Stimulated activated memory B cell treated with anti-CD40 and anti-IgM and Interleukin-4, amounts not matched to agents 10 μg/mL and 1 μg/mL and 100 μg/mL, for 72 hours (primary cell): Measurements from ENCODE around the gene C15orf39.
A peak's percentile ranks its signal among the peaks of the same experiment; 100 is the strongest.

Experiments used
- ATAC-seq: fragments of 150-1000 bp; cut with Tn5 transposase; 2 replicates; pipeline ENCODE4 v1.10.0; 2021
- H3K27ac Mint-ChIP-seq: one replicate; pipeline ENCODE4 v1.8.0; 2022; ENCODE audit warnings: mild to moderate bottlenecking, mixed read lengths
- H3K27me3 Mint-ChIP-seq: one replicate; pipeline ENCODE4 v1.8.0; 2022; ENCODE audit warnings: mixed read lengths
- H3K36me3 Mint-ChIP-seq: one replicate; pipeline ENCODE4 v1.8.0; 2022; ENCODE audit warnings: mixed read lengths
- H3K4me1 Mint-ChIP-seq: one replicate; pipeline ENCODE4 v1.8.0; 2022; ENCODE audit warnings: mixed read lengths
- H3K4me3 Mint-ChIP-seq: one replicate; pipeline ENCODE4 v1.8.0; 2022; ENCODE audit warnings: mild to moderate bottlenecking, moderate library complexity, mixed read lengths
- H3K9me3 Mint-ChIP-seq: one replicate; pipeline ENCODE4 v1.8.0; 2022; ENCODE audit warnings: mixed read lengths

Gene C15orf39

GRCh38 chr15:75167588-75168350 lies 33.9 kb upstream of the C15orf39 start:
- Mint-ChIP-seq H3K9me3 (peaks cover 5% of the 10 kb centered on the region), H3K36me3 (no peaks in the 10 kb centered on the region), H3K27ac (no peak overlapping the region), H3K4me3 (no peak overlapping the region), H3K27me3 (peaks cover 21% of the 10 kb centered on the region), H3K4me1 (peaks cover 17% of the 10 kb centered on the region)
- no peak for ATAC-seq

DNA sequence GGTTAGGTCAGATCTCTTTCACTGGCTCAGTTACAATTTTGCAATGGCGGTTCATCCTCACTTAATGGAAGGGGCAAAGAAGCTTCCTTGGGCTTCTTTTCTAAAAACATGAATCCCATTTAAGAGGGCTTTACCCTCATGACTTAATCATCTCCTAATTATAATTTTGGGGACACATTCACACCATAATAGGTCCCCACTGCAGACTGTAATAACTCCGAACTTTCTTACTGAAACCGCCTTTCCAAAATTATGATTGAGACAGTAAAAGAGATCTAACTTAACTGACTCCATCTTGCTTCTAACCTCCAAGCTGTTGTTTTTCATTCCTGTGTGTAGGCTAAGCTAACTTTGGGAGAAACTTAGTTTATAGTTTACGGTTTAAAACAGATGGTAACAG lies 33.3 kb upstream of the C15orf39 start:
- Mint-ChIP-seq H3K36me3 (no peaks in the 10 kb centered on the region), H3K4me3 (no peak overlapping the region), H3K4me1 (peaks cover 17% of the 10 kb centered on the region), H3K27ac (no peak overlapping the region), H3K27me3 (peaks cover 21% of the 10 kb centered on the region), H3K9me3 (peaks cover 5% of the 10 kb centered on the region)
- ATAC-seq, result no peak

GRCh38 chr15:75170203-75170602 lies 31.5 kb upstream of the C15orf39 start:
- ATAC-seq, result no peak
- Mint-ChIP-seq H3K9me3 (peaks cover 5% of the 10 kb centered on the region), H3K27ac (no peak overlapping the region), H3K4me1 (peaks cover 6% of the 10 kb centered on the region), H3K4me3 (no peak overlapping the region), H3K36me3 (no peaks in the 10 kb centered on the region), H3K27me3 (peaks cover 21% of the 10 kb centered on the region)

GRCh38 chr15:75170711-75171341 lies 30.9 kb upstream of the C15orf39 start:
- Mint-ChIP-seq H3K27me3 (peaks cover 21% of the 10 kb centered on the region), H3K4me3 (no peak overlapping the region), H3K4me1 (peaks cover 5% of the 10 kb centered on the region), H3K36me3 (no peaks in the 10 kb centered on the region), H3K27ac (no peak overlapping the region), H3K9me3 (peaks cover 5% of the 10 kb centered on the region)
- ATAC-seq, result no peak

DNA sequence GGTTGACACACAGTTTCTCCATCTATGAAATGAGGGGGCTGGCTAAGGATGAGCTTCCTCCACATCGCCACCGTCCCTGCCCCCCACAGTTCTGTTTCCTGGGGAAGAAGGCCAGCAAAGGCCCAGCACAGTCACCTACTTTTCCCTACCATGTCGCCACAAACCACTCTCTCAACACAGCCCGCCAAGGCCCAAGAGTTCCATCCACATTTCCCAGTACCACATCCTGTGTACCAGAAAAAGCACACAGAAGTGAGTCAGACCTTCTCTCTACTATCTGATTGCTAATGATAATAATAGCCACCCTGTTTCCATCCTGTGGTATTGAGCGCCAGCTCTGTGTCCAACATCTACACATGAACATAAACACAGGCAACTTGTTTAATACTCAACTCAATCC lies 30.3 kb upstream of the C15orf39 start:
- Mint-ChIP-seq H3K27ac (no peak overlapping the region), H3K4me3 (no peak overlapping the region)

DNA sequence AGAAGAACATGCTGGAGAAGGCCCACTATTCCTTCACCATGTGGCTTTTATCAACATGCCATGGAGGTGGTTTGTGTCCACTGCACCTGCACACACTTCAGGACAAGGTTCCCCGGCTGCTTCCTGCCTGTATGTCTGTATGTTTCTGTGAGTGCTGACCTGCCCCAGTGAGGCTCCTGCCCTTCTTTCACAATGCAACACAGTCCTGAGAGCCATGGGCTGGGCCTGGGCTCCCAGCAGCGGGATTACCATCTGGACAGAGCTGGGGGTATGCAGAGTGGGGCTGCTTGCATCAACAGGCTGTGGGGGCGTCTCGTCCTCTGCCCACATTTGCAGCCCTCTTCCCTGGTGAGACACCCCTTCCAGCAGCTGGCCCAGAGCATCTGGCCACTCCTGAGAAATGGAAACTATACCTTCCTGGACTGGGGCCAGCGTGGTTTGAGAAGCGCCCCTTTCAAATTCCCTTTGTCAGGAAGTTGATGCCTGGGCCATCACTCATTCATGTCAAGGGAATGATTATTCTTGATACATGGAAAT lies 29.3 kb upstream of the C15orf39 start:
- peaks cover 5% of the 10 kb centered on the region for H3K4me1 Mint-ChIP-seq
- no peak overlapping the region for H3K4me3 Mint-ChIP-seq
- H3K27ac Mint-ChIP-seq, result no peak overlapping the region
- no peak for ATAC-seq
- peaks cover 18% of the 10 kb centered on the region for H3K27me3 Mint-ChIP-seq
- peaks cover 5% of the 10 kb centered on the region for H3K9me3 Mint-ChIP-seq
- H3K36me3 Mint-ChIP-seq, result no peaks in the 10 kb centered on the region

More for the DNA sequence above, 30.3 kb upstream of the C15orf39 start:
- Mint-ChIP-seq H3K4me1 (peaks cover 5% of the 10 kb centered on the region), H3K9me3 (peaks cover 5% of the 10 kb centered on the region), H3K27me3 (peaks cover 18% of the 10 kb centered on the region), H3K36me3 (no peaks in the 10 kb centered on the region)
- ATAC-seq, result peak; percentile 20

- H3K9me3 Mint-ChIP-seq, result peaks cover 5% of the 10 kb centered on the region
- ATAC-seq, result no peak
Observed at GRCh38 chr15:75174102-75174501, 27.6 kb upstream of the C15orf39 start.

DNA sequence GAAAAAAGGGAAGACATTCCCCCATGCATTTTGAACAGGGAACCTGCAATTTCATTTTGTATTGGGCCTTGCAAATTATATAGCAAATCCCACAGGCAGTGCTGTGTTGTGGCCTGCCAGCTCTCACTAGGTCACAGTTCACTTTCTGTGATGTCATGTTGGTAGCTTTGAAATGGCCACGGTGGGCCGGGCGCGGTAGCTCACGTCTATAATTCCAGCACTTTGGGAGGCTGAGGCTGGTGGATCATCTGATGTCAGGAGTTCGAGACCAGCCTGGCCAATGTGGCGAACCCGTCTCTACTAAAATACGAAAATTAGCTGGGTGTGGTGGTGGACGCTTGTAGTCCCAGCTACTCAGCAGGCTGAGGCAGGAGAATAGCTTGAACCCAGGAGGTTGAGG lies 27.0 kb upstream of the C15orf39 start:
- H3K27me3 Mint-ChIP-seq, result peaks cover 26% of the 10 kb centered on the region

More at GRCh38 chr15:75174102-75174501, 27.6 kb upstream of the C15orf39 start:
- peaks cover 15% of the 10 kb centered on the region for H3K4me1 Mint-ChIP-seq
- peaks cover 27% of the 10 kb centered on the region for H3K27me3 Mint-ChIP-seq
- no peak overlapping the region for H3K4me3 Mint-ChIP-seq
- H3K36me3 Mint-ChIP-seq, result no peaks in the 10 kb centered on the region
- H3K27ac Mint-ChIP-seq, result no peak overlapping the region

DNA sequence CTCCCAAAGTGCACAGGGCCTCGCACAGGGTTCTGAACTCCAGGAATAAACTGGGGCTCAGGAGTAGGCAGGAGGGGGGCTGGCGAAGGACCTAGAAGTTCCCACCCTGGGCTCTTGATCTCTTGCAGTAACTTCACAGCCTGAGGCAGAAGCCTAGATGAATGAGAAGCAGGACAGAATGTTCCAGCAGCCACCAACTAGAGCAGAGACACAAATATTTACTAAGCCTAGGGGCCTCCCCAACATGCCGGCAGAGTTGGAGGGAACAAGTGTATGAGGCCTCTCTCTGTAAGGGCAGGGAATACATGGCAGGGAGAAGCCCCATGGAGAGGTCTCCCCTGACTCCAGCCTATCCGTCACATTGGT lies 25.3 kb upstream of the C15orf39 start:
- Mint-ChIP-seq H3K4me3 (no peak overlapping the region), H3K27me3 (peaks cover 41% of the 10 kb centered on the region), H3K4me1 (peaks cover 16% of the 10 kb centered on the region), H3K27ac (no peak overlapping the region), H3K36me3 (no peaks in the 10 kb centered on the region), H3K9me3 (no peaks in the 10 kb centered on the region)
- ATAC-seq, result no peak

More for the DNA sequence above, 27.0 kb upstream of the C15orf39 start:
- Mint-ChIP-seq H3K27ac (no peak overlapping the region), H3K4me3 (no peak overlapping the region), H3K36me3 (no peaks in the 10 kb centered on the region), H3K9me3 (peaks cover under 1% of the 10 kb centered on the region), H3K4me1 (peaks cover 18% of the 10 kb centered on the region)
- no peak for ATAC-seq

GRCh38 chr15:75177360-75178071 lies 24.2 kb upstream of the C15orf39 start:
- H3K9me3 Mint-ChIP-seq, result no peaks in the 10 kb centered on the region
- H3K27ac Mint-ChIP-seq, result no peak overlapping the region
- H3K4me3 Mint-ChIP-seq, result no peak overlapping the region
- peaks cover 52% of the 10 kb centered on the region for H3K27me3 Mint-ChIP-seq
- no peaks in the 10 kb centered on the region for H3K36me3 Mint-ChIP-seq
- peaks cover 13% of the 10 kb centered on the region for H3K4me1 Mint-ChIP-seq
- ATAC-seq, result no peak

DNA sequence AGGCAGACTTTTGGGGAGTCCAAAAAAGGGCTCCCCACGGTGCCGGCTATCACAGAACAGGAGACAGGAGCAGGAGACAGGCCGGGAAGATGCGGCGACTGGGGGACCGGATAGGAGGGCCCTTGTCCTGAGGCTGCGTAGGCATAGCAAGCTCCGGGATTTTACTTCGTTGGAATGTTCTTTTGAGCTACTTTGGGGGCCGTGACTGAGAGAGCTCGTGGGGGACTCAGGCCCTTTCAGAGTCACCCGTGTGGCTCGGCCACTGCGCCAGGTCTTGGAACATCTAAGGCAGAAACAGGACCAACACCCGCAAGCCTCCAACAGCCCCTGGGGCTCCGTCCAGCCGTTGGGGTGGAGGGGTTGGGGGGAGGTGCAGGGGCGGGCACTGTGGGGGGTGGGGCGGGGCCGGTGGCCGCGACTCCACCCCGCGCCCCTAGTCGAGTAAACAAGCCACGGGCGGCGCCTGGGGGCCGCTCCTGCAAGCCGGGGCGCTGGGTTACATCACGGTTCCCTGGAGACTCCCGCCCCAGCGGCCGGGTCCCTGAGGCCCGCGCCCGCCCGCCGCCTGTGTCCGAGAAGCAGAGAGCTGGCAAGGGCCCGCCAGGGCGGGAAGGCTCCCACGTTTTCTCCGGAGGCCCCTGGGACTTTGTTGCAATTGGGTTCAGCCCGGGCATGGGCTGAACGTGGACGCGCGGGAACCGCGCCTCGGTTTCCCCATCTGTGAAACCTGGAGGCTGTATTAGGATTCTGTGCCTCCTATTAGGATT lies 23.3 kb upstream of the C15orf39 start:
- Mint-ChIP-seq H3K9me3 (no peaks in the 10 kb centered on the region), H3K27ac (no peak overlapping the region), H3K27me3 (peaks cover 60% of the 10 kb centered on the region), H3K36me3 (no peaks in the 10 kb centered on the region), H3K4me3 (peak overlapping the region; percentile 44), H3K4me1 (peaks cover 13% of the 10 kb centered on the region)
- peak; percentile 34 for ATAC-seq

- peaks cover 67% of the 10 kb centered on the region for H3K27me3 Mint-ChIP-seq
- no peak overlapping the region for H3K27ac Mint-ChIP-seq
- no peaks in the 10 kb centered on the region for H3K36me3 Mint-ChIP-seq
- H3K4me1 Mint-ChIP-seq, result peaks cover 15% of the 10 kb centered on the region
- peak overlapping the region; percentile 1 for H3K4me3 Mint-ChIP-seq
- ATAC-seq, result no peak
- no peaks in the 10 kb centered on the region for H3K9me3 Mint-ChIP-seq
Observed at GRCh38 chr15:75178938-75179745, 22.5 kb upstream of the C15orf39 start.

GRCh38 chr15:75179746-75180140 lies 21.9 kb upstream of the C15orf39 start:
- Mint-ChIP-seq H3K36me3 (no peaks in the 10 kb centered on the region), H3K27ac (no peak overlapping the region), H3K27me3 (peaks cover 73% of the 10 kb centered on the region), H3K4me3 (no peak overlapping the region), H3K9me3 (no peaks in the 10 kb centered on the region), H3K4me1 (peaks cover 21% of the 10 kb centered on the region)
- ATAC-seq, result no peak

DNA sequence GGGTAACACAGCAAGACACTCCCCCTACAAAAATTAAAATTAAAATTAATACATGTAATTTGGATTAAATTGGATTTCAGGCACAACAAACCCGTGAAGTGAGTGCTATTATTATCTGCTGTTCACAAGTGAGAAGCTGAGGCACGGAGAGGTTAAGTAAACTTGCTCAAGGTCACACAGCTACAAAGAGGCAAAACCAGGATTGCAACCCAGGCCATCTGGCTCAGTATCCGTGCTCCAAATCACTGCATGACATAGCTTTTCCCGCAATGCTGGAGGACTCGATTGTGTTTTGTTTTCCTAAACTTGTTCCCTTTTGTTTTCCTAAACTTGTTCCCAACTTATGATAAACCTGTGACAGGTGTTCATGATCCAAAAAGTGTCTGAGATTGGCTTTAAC lies 19.9 kb upstream of the C15orf39 start:
- no peak overlapping the region for H3K4me3 Mint-ChIP-seq
- ATAC-seq, result no peak
- H3K9me3 Mint-ChIP-seq, result no peaks in the 10 kb centered on the region
- peaks cover 73% of the 10 kb centered on the region for H3K27me3 Mint-ChIP-seq
- H3K27ac Mint-ChIP-seq, result no peak overlapping the region
- H3K36me3 Mint-ChIP-seq, result no peaks in the 10 kb centered on the region
- H3K4me1 Mint-ChIP-seq, result peaks cover 21% of the 10 kb centered on the region
